Neural cell (in vitro differentiated cells): ENCODE measurements around the gene SLC5A2.

ENCODE experiments used
- EP300 ChIP-seq: fragments of 450-650 bp; conservative IDR thresholded peaks from 2 replicates; pipeline ENCODE4 v1.6.1; 2014; ENCODE audit warnings: antibody characterized with exemption, mild to moderate bottlenecking, moderate library complexity; ENCODE audit not compliant: poor library complexity, severe bottlenecking
- EZH2 ChIP-seq: fragments of 200-600, 300-800 bp; shearing (Covaris generic), sonication (generic); IDR thresholded peaks from 2 replicates; pipeline ENCODE4 v1.6.1; 2014; ENCODE audit warnings: antibody characterized with exemption, low read length, borderline replicate concordance, mild to moderate bottlenecking; ENCODE audit not compliant: insufficient read depth, poor library complexity, severe bottlenecking
- POLR2AphosphoS5 ChIP-seq: IDR thresholded peaks from 2 replicates; pipeline ENCODE4 v1.6.1; 2012
- RAD21 ChIP-seq: fragments of 450-650 bp; conservative IDR thresholded peaks from 2 replicates; pipeline ENCODE4 v1.6.1; 2014; ENCODE audit warnings: antibody characterized with exemption, mild to moderate bottlenecking, moderate library complexity
- REST ChIP-seq: IDR thresholded peaks from 2 replicates; pipeline ENCODE4 v1.6.1; 2012; ENCODE audit warnings: borderline replicate concordance
- SMC3 ChIP-seq: fragments of 450-650 bp; conservative IDR thresholded peaks from 2 replicates; pipeline ENCODE4 v1.6.1; 2014; ENCODE audit warnings: antibody characterized with exemption, mild to moderate bottlenecking, moderate library complexity; ENCODE audit not compliant: poor library complexity
- TAF1 ChIP-seq: IDR thresholded peaks from 2 replicates; pipeline ENCODE4 v1.6.1; 2012; ENCODE audit warnings: low read depth
- TF ChIP-seq, protein P1 (sequence below): fragments of 450-650 bp; IDR thresholded peaks from 2 replicates; pipeline ENCODE4 v1.5.1; 2014; ENCODE audit warnings: antibody characterized with exemption, mild to moderate bottlenecking, moderate library complexity; ENCODE audit not compliant: poor library complexity, severe bottlenecking

DNA sequence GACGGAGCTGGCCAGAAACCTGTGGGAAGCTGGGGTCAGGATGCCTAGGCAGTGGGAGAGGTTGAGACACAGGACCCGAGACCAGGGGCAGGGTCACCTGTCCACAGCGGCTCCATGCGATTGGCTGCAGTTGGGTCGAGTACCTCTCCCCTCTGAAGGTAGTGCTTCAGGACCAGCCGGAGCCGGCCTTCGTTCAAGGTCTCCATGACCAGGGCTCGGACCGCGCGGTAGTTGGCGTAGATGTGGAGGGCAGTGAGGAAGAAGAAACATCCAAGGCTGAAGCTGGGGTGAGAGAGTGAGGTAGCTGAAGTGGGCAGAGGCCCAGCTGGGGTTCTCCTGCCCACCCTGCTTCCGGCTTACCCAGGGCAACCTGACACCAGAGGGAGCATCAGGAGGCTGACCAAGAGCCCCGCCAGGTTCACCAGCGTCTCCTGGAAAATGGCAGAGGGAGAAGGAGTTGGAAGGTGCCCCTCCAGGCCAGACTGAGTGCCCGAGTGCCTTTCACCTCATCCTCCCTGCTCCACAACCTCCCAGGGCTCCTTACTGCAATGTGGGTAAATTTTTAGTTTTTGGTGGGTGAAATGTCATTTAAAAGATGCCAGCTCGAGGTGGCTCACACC, 10.7 kb downstream of the SLC5A2 start:
- TF ChIP-seq, protein P1, sequence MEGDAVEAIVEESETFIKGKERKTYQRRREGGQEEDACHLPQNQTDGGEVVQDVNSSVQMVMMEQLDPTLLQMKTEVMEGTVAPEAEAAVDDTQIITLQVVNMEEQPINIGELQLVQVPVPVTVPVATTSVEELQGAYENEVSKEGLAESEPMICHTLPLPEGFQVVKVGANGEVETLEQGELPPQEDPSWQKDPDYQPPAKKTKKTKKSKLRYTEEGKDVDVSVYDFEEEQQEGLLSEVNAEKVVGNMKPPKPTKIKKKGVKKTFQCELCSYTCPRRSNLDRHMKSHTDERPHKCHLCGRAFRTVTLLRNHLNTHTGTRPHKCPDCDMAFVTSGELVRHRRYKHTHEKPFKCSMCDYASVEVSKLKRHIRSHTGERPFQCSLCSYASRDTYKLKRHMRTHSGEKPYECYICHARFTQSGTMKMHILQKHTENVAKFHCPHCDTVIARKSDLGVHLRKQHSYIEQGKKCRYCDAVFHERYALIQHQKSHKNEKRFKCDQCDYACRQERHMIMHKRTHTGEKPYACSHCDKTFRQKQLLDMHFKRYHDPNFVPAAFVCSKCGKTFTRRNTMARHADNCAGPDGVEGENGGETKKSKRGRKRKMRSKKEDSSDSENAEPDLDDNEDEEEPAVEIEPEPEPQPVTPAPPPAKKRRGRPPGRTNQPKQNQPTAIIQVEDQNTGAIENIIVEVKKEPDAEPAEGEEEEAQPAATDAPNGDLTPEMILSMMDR, result no peak
- TF ChIP-seq POLR2AphosphoS5 (no peak), EP300 (no peak), EZH2 (no peak), REST (no peak), TAF1 (no peak), SMC3 (no peak), RAD21 (no peak)
